Stimulated activated memory B cell treated with anti-CD40 and anti-IgM and Interleukin-4, amounts not matched to agents 10 μg/mL and 1 μg/mL and 100 μg/mL, for 72 hours (primary cell): ENCODE results near the gene AKIRIN2.
"Not testable (repeated sequence)": the region's sequence is repeated elsewhere in the genome, so short reads cannot be mapped to it uniquely, and the experiment has no call there.

ENCODE experiments used
- ATAC-seq: fragments of 150-1000 bp; cut with Tn5 transposase; 2 replicates; pipeline ENCODE4 v1.10.0; 2021
- H3K27ac Mint-ChIP-seq: one replicate; pipeline ENCODE4 v1.8.0; 2022; ENCODE audit warnings: mild to moderate bottlenecking, mixed read lengths
- H3K27me3 Mint-ChIP-seq: one replicate; pipeline ENCODE4 v1.8.0; 2022; ENCODE audit warnings: mixed read lengths
- H3K36me3 Mint-ChIP-seq: one replicate; pipeline ENCODE4 v1.8.0; 2022; ENCODE audit warnings: mixed read lengths
- H3K4me1 Mint-ChIP-seq: one replicate; pipeline ENCODE4 v1.8.0; 2022; ENCODE audit warnings: mixed read lengths
- H3K4me3 Mint-ChIP-seq: one replicate; pipeline ENCODE4 v1.8.0; 2022; ENCODE audit warnings: mild to moderate bottlenecking, moderate library complexity, mixed read lengths
- H3K9me3 Mint-ChIP-seq: one replicate; pipeline ENCODE4 v1.8.0; 2022; ENCODE audit warnings: mixed read lengths

AKIRIN2 gene

GRCh38 chr6:87724983-87725811, 23.2 kb upstream of the AKIRIN2 start:
- Mint-ChIP-seq H3K27ac (peak overlapping the region; percentile 90), H3K9me3 (no peaks in the 10 kb centered on the region), H3K27me3 (no peaks in the 10 kb centered on the region), H3K36me3 (no peaks in the 10 kb centered on the region), H3K4me1 (peaks cover 55% of the 10 kb centered on the region), H3K4me3 (peak overlapping the region; percentile 50)
- peak; percentile 95 for ATAC-seq

DNA sequence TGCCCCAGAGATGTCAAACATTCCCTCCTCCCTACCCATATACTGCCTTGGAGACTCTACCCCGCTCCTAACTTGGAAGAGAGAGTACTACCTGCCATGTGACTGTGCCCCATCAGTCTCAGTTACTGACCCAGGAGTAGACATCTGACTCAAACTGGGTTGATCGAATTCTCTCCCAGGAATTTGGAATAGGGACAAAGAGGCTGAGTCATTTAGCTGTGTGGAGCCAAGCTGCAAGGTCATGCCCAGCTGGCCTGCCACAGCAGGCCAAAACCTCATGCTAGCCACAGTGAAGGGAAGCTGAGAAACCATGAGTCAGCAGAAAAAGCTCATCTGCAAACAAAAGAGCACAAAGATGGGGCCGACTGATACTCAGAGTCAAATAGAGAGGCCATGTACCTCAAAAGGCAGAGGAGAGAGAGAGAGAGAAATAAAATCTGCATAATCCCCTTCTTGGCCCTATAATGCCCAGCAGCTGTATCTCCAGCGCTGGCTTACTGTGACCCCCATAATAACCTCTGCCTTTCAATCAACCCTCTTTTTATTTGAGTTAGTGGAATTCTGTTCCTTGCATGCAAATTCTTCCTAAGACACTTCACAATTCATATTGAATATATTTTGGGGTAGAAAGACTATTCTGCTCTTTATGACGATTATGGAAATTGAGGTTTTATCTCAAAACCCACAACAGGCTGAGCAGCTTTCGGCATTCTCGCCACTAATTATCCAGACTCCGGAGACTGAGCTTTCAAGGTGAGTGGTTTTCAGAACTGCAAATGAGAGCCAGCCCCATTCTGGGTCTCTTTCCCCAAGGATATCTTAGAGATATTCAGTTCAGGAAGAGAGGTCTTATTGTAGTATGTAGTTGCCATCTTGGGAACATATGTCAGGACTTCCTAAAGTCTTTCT, 21.4 kb upstream of the AKIRIN2 start:
- Mint-ChIP-seq H3K4me1 (peaks cover 40% of the 10 kb centered on the region), H3K27me3 (no peaks in the 10 kb centered on the region), H3K4me3 (peak overlapping the region; percentile 9), H3K36me3 (no peaks in the 10 kb centered on the region), H3K27ac (peak overlapping the region; percentile 81), H3K9me3 (no peaks in the 10 kb centered on the region)
- ATAC-seq: peak; percentile 37

GRCh38 chr6:87722540-87723169, 20.6 kb upstream of the AKIRIN2 start:
- no peaks in the 10 kb centered on the region for H3K9me3 Mint-ChIP-seq
- peaks cover 32% of the 10 kb centered on the region for H3K4me1 Mint-ChIP-seq
- no peaks in the 10 kb centered on the region for H3K27me3 Mint-ChIP-seq
- ATAC-seq: no peak
- H3K36me3 Mint-ChIP-seq: no peaks in the 10 kb centered on the region
- H3K27ac Mint-ChIP-seq: peak overlapping the region; percentile 81
- peak overlapping the region; percentile 9 for H3K4me3 Mint-ChIP-seq

DNA sequence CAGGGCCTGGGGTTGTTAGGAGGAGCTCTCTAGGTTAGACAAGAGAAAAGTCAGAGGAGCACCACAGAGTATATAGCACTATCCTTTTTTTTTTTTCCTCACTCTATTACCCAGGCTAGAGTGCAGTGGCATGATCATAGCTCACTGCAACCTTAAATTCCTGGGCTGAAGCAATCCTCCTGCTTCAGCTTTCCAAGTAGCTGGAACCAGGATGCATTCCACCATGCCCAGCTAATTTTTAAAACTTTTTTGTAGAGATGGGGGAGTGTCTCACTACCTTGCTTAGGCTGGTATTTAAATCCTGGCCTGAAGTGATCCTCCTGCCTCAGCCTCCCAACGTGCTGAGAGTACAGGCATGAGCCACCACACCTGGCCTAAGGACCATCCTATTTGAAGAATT, 19.3 kb upstream of the AKIRIN2 start:
- H3K4me3 Mint-ChIP-seq: no peak overlapping the region
- no peak overlapping the region for H3K27ac Mint-ChIP-seq
- no peaks in the 10 kb centered on the region for H3K9me3 Mint-ChIP-seq
- no peaks in the 10 kb centered on the region for H3K36me3 Mint-ChIP-seq
- peaks cover 30% of the 10 kb centered on the region for H3K4me1 Mint-ChIP-seq
- H3K27me3 Mint-ChIP-seq: no peaks in the 10 kb centered on the region
- no peak for ATAC-seq

GRCh38 chr6:87718662-87719433, 16.8 kb upstream of the AKIRIN2 start:
- Mint-ChIP-seq H3K27me3 (no peaks in the 10 kb centered on the region), H3K27ac (no peak overlapping the region), H3K4me1 (peaks cover 20% of the 10 kb centered on the region), H3K36me3 (no peaks in the 10 kb centered on the region), H3K4me3 (no peak overlapping the region), H3K9me3 (no peaks in the 10 kb centered on the region)
- no peak for ATAC-seq

DNA sequence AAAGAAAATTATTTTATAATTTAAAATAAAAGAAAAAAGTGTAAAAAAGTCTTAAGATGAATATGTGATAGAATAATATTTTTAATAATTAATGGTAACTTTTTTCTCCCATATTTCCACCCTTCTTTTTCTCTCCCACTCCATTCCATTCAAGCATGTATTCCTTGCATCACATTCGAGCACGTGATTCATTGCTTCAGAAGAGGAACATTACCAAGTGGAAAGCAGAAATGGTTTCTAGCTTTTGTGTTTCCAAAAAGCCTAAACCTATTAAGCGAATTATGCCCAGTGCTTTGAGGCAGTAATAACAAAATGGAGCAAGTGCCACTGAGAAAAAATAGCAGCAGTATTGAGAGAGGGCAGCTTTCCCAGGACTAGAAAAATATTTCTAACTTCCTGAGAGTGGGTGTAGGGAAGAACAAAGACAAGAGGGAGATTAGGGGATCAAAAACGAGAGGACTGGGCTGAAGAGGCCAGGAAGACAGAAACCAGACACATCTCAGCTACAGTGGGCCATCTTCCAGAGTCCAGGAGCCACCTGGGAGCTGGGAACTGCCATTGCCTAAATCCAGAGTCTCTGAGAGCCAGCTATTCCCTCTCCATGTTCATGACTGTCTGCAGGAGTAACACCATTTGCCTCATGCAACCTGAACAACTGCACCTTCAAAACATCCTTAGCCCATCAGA, 15.0 kb upstream of the AKIRIN2 start:
- no peaks in the 10 kb centered on the region for H3K36me3 Mint-ChIP-seq
- H3K27ac Mint-ChIP-seq: no peak overlapping the region
- H3K4me3 Mint-ChIP-seq: no peak overlapping the region
- peaks cover 6% of the 10 kb centered on the region for H3K4me1 Mint-ChIP-seq
- no peaks in the 10 kb centered on the region for H3K9me3 Mint-ChIP-seq
- H3K27me3 Mint-ChIP-seq: no peaks in the 10 kb centered on the region
- ATAC-seq: no peak

GRCh38 chr6:87714093-87714842, 12.2 kb upstream of the AKIRIN2 start:
- Mint-ChIP-seq H3K9me3 (no peaks in the 10 kb centered on the region), H3K4me3 (no peak overlapping the region), H3K27ac (no peak overlapping the region), H3K36me3 (no peaks in the 10 kb centered on the region), H3K27me3 (no peaks in the 10 kb centered on the region), H3K4me1 (peaks cover 12% of the 10 kb centered on the region)
- ATAC-seq: peak; percentile 73

- not testable (repeated sequence) for H3K9me3 Mint-ChIP-seq, H3K4me3 Mint-ChIP-seq, ATAC-seq, H3K36me3 Mint-ChIP-seq, H3K27ac Mint-ChIP-seq, H3K27me3 Mint-ChIP-seq
- H3K4me1 Mint-ChIP-seq: peaks cover 12% of the 10 kb centered on the region
Measured at GRCh38 chr6:87712713-87713112, 10.7 kb upstream of the AKIRIN2 start.

DNA sequence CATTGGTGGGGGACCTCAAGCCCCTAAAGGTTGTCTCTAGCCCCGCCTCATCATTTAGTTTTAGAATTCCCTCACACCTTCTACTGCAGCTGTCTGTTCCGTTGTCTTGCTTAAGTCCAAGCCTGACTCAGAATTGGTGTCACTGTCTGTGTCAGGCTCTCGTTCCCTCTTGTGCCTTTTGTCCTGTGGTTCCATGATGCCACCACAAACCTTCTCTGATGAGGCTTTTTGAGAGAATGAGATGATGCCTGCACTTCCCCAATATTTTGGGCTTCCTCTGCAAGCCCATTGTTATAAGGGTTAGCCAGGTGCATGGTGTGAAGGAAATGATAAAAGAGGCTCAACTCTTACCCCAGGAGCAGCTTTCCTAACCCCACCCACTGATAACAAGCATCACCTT, 8.1 kb upstream of the AKIRIN2 start:
- H3K4me1 Mint-ChIP-seq: peaks cover 19% of the 10 kb centered on the region
- H3K36me3 Mint-ChIP-seq: no peaks in the 10 kb centered on the region
- H3K27me3 Mint-ChIP-seq: no peaks in the 10 kb centered on the region
- H3K9me3 Mint-ChIP-seq: no peaks in the 10 kb centered on the region
- ATAC-seq: no peak
- H3K4me3 Mint-ChIP-seq: no peak overlapping the region
- H3K27ac Mint-ChIP-seq: no peak overlapping the region

GRCh38 chr6:87708581-87709427, 6.8 kb upstream of the AKIRIN2 start:
- not testable (repeated sequence) for H3K4me3 Mint-ChIP-seq, H3K27me3 Mint-ChIP-seq, ATAC-seq, H3K36me3 Mint-ChIP-seq, H3K9me3 Mint-ChIP-seq, H3K27ac Mint-ChIP-seq
- H3K4me1 Mint-ChIP-seq: peaks cover 14% of the 10 kb centered on the region

GRCh38 chr6:87706187-87706966, 4.3 kb upstream of the AKIRIN2 start:
- H3K27me3 Mint-ChIP-seq: no peaks in the 10 kb centered on the region
- H3K9me3 Mint-ChIP-seq: no peaks in the 10 kb centered on the region
- peaks cover 22% of the 10 kb centered on the region for H3K4me1 Mint-ChIP-seq
- no peak for ATAC-seq
- peak overlapping the region; percentile 63 for H3K27ac Mint-ChIP-seq
- no peak overlapping the region for H3K4me3 Mint-ChIP-seq
- peaks cover 2% of the 10 kb centered on the region for H3K36me3 Mint-ChIP-seq

GRCh38 chr6:87705070-87705691, 3.1 kb upstream of the AKIRIN2 start:
- Mint-ChIP-seq H3K4me1 (peaks cover 20% of the 10 kb centered on the region), H3K9me3 (no peaks in the 10 kb centered on the region), H3K36me3 (peaks cover 8% of the 10 kb centered on the region), H3K4me3 (no peak overlapping the region), H3K27me3 (no peaks in the 10 kb centered on the region), H3K27ac (peak overlapping the region; percentile 63)
- ATAC-seq: peak; percentile 9
